ENCODE results near the gene SLCO6A1. TPM values are rescaled to one million over a fixed set of nuclear protein-coding genes. Genes with fewer than 3 reads are reported as not detected.

SLCO6A1 gene
- total and polyA plus RNA-seq, 2 experiments from 2014 or later, result 0.34 to 3.1 TPM

GRCh38 chr5:102527547-102527946 is 28.7 kb upstream of the SLCO6A1 start:
- ATAC-seq, result no peak

GRCh38 chr5:102523541-102524175 is 24.9 kb upstream of the SLCO6A1 start:
- H3K9me2 ChIP-seq (ENCODE audit: insufficient read depth), result no peaks in the 10 kb centered on the region
- H2AFZ ChIP-seq, result no peak overlapping the region
- H3K27ac Mint-ChIP-seq, result no peak overlapping the region
- ATAC-seq (no peak), DNase-seq (ENCODE audit: low spot score) (no peak)
- H3K4me1 Mint-ChIP-seq, result no peaks in the 10 kb centered on the region
- no peaks in the 10 kb centered on the region for H4K20me1 ChIP-seq (replicated peaks; ENCODE audit: insufficient read depth)
- H3K4me1 ChIP-seq (ENCODE audit: insufficient read depth), result no peaks in the 10 kb centered on the region
- no peaks in the 10 kb centered on the region for H3K27me3 Mint-ChIP-seq (ENCODE audit: insufficient read depth, low read depth, poor library complexity)
- no peaks in the 10 kb centered on the region for H3K36me3 ChIP-seq (ENCODE audit: insufficient read depth)
- H3K27me3 ChIP-seq (ENCODE audit: insufficient read depth), result no peaks in the 10 kb centered on the region
- no peak overlapping the region for H3K27ac ChIP-seq (ENCODE audit: low read depth)
- no peak overlapping the region for H3K4me2 ChIP-seq
- no peak overlapping the region for H3K4me3 ChIP-seq
- H3K4me3 Mint-ChIP-seq, result no peak overlapping the region
- no peaks in the 10 kb centered on the region for H3F3A ChIP-seq (replicated peaks; ENCODE audit: low read depth)
- no peaks in the 10 kb centered on the region for H3K9me3 Mint-ChIP-seq
- H3K79me2 ChIP-seq (replicated peaks; ENCODE audit: insufficient read depth), result no peaks in the 10 kb centered on the region
- no peaks in the 10 kb centered on the region for H3K36me3 Mint-ChIP-seq (ENCODE audit: low read depth)
- TF ChIP-seq JUNB (IDR thresholded peaks at IDR 0.05; ENCODE audit: unreplicated experiment) (no peak), CREB1 (CRISPR knock-in tag; IDR thresholded peaks at IDR 0.05; ENCODE audit: low read depth) (no peak)

More at GRCh38 chr5:102527547-102527946, 28.7 kb upstream of the SLCO6A1 start:
- no peaks in the 10 kb centered on the region for H3K36me3 Mint-ChIP-seq (ENCODE audit: low read depth)
- no peaks in the 10 kb centered on the region for H3K4me1 Mint-ChIP-seq
- DNase-seq (ENCODE audit: low spot score), result no peak
- H3K4me3 ChIP-seq, result no peak overlapping the region
- H3K27ac Mint-ChIP-seq, result no peak overlapping the region
- no peak overlapping the region for H3K27ac ChIP-seq (ENCODE audit: low read depth)
- H2AFZ ChIP-seq, result no peak overlapping the region
- no peaks in the 10 kb centered on the region for H3K9me2 ChIP-seq (ENCODE audit: insufficient read depth)
- H3K27me3 ChIP-seq (ENCODE audit: insufficient read depth), result no peaks in the 10 kb centered on the region
- TF ChIP-seq ETS1 (IDR thresholded peaks at IDR 0.05) (no peak), CREB1 (CRISPR knock-in tag; IDR thresholded peaks at IDR 0.05; ENCODE audit: low read depth) (no peak), NANOG (IDR thresholded peaks at IDR 0.05; ENCODE audit: borderline replicate concordance) (no peak), POLR2AphosphoS5 (IDR thresholded peaks at IDR 0.05; ENCODE audit: low read depth) (no peak), STAT1 (IDR thresholded peaks at IDR 0.05; ENCODE audit: unreplicated experiment) (no peak), EZH2 (IDR thresholded peaks at IDR 0.05; ENCODE audit: low read depth, unreplicated experiment) (no peak), ZNF114 (CRISPR knock-in tag; IDR thresholded peaks at IDR 0.05) (no peak), REST (IDR thresholded peaks at IDR 0.05; ENCODE audit: unreplicated experiment) (no peak)
- no peaks in the 10 kb centered on the region for H3K79me2 ChIP-seq (replicated peaks; ENCODE audit: insufficient read depth)
- no peaks in the 10 kb centered on the region for H4K20me1 ChIP-seq (replicated peaks; ENCODE audit: insufficient read depth)
- H3F3A ChIP-seq (replicated peaks; ENCODE audit: low read depth), result no peaks in the 10 kb centered on the region
- H3K4me3 Mint-ChIP-seq, result no peak overlapping the region
- no peaks in the 10 kb centered on the region for H3K27me3 Mint-ChIP-seq (ENCODE audit: insufficient read depth, low read depth, poor library complexity)
- H3K4me1 ChIP-seq (ENCODE audit: insufficient read depth), result no peaks in the 10 kb centered on the region
- no peak overlapping the region for H3K4me2 ChIP-seq
- no peaks in the 10 kb centered on the region for H3K9me3 Mint-ChIP-seq
- no peaks in the 10 kb centered on the region for H3K36me3 ChIP-seq (ENCODE audit: insufficient read depth)

Data from GM23338 (cell line).